Mesendoderm (in vitro differentiated cells): ENCODE data around the gene ZNF766.

Experiments
- DNase-seq: peaks from one replicate; pipeline ENCODE4 v3.0.0; 2013
- H2AK5ac ChIP-seq: 2 replicates; pipeline ENCODE4 v1.6.1; 2013; ENCODE audit warnings: low read length, inconsistent platforms
- H2BK120ac ChIP-seq: 2 replicates; pipeline ENCODE4 v1.6.1; 2013; ENCODE audit warnings: low read depth, mild to moderate bottlenecking, low read length, moderate library complexity, mixed read lengths
- H2BK15ac ChIP-seq: replicated peaks from 2 replicates; pipeline ENCODE4 v1.6.1; 2013; ENCODE audit warnings: low read depth, mild to moderate bottlenecking, moderate library complexity
- H2BK5ac ChIP-seq: 2 replicates; pipeline ENCODE4 v1.6.1; 2013; ENCODE audit warnings: low read length, inconsistent platforms
- H3K18ac ChIP-seq: 2 replicates; pipeline ENCODE4 v1.6.1; 2013; ENCODE audit warnings: mild to moderate bottlenecking, low read length, mixed read lengths
- H3K23ac ChIP-seq: one replicate; pipeline ENCODE4 v1.6.1; 2013; ENCODE audit warnings: low read length
- H3K27ac ChIP-seq: 2 replicates; pipeline ENCODE4 v1.5.1; 2013; ENCODE audit warnings: low read depth, mild to moderate bottlenecking, inconsistent platforms, low read length, moderate library complexity
- H3K27me3 ChIP-seq: 2 replicates; pipeline ENCODE4 v1.6.1; 2013; ENCODE audit warnings: low read length, control low read depth, mild to moderate bottlenecking, inconsistent platforms; ENCODE audit not compliant: insufficient read depth, poor library complexity
- H3K36me3 ChIP-seq: 2 replicates; pipeline ENCODE4 v1.6.1; 2013; ENCODE audit warnings: low read length, inconsistent platforms; ENCODE audit not compliant: control insufficient read depth, insufficient read depth
- H3K4ac ChIP-seq: one replicate; pipeline ENCODE4 v1.6.1; 2013; ENCODE audit warnings: low read depth, mild to moderate bottlenecking, low read length, moderate library complexity
- H3K4me1 ChIP-seq: 2 replicates; pipeline ENCODE4 v1.6.1; 2013; ENCODE audit warnings: low read depth, low read length, inconsistent platforms; ENCODE audit not compliant: control insufficient read depth
- H3K4me2 ChIP-seq: 2 replicates; pipeline ENCODE4 v1.6.1; 2013; ENCODE audit warnings: low read length
- H3K4me3 ChIP-seq: 2 replicates; pipeline ENCODE4 v1.5.1; 2013; ENCODE audit warnings: mild to moderate bottlenecking, low read length
- H3K56ac ChIP-seq: one replicate; pipeline ENCODE4 v1.6.1; 2013; ENCODE audit warnings: low read length
- H3K79me1 ChIP-seq: 2 replicates; pipeline ENCODE4 v1.6.1; 2013; ENCODE audit warnings: low read length, inconsistent platforms
- H3K79me2 ChIP-seq: 2 replicates; pipeline ENCODE4 v1.6.1; 2013; ENCODE audit warnings: mild to moderate bottlenecking, low read length; ENCODE audit not compliant: control insufficient read depth, insufficient read depth
- H3K9ac ChIP-seq: 2 replicates; pipeline ENCODE4 v1.6.1; 2013; ENCODE audit warnings: low read length, inconsistent platforms
- H4K5ac ChIP-seq: one replicate; pipeline ENCODE4 v1.6.1; 2013; ENCODE audit warnings: low read length
- H4K8ac ChIP-seq: one replicate; pipeline ENCODE4 v1.6.1; 2013; ENCODE audit warnings: low read depth, mild to moderate bottlenecking, control low read depth, low read length, moderate library complexity
- WGBS: extraction: QIAGEN DNeasy Blood & Tissue Kit; methylation state at CpG from one replicate; pipeline ENCODE4 v1.1.7; 2013; ENCODE audit warnings: low lambda C conversion rate, missing lambda C conversion rate; ENCODE audit not compliant: insufficient coverage; ENCODE audit errors: extremely low coverage; 5-methylcytosine and 5-hydroxymethylcytosine counted together

The ZNF766 gene

DNA sequence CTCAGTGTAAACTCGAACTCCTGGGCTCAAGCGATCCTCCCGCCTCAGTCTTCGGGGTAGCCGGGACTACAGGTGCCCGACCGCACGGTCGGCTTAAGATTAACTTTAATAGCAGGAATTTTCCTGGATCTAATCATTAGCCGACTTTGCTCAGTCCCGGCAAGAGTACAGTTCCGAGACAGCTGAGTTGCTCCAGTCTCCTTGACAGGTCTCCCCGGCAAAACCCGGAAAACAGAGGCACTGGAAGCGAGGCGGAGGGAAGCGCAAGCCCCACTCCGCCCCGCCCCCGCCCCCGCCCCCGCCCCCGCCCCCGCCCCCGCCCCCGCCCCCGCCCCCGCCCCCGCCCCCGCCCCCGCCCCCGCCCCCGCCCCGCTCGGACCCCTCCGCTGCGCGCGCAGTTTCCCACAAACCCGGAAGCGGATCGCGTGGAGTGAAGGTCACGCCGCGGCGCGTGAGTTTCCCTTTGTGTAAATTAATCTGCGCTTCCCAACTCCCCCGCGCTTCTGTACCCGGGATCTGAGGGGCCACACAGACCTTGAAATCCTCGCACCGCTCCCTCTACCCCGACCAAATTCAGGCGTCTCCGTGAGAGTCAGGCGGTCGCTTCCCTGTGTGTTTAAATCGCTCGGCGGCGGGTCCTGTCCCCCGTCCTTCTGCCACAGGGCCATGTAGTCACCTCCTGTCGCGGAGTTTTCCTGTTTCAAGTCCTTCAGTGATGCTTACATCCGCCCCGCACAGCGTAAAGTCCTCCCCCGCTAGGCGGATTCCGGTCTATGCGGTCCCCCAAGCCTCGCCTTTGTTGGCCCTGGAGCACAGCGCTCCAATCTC is 27.6 kb downstream of the ZNF766 start, which contains the start of gene ZNF480:
Gene ZNF480, plus strand, starts transcription at position 397 of the 828 bp plus-strand sequence. CDS start 3,244 bp downstream, outside the sequence.
- Histone ChIP-seq H2AK5ac (no peak within 1 kb of the TSS), H2BK5ac (no peak within 1 kb of the TSS), H3K4ac (no peak within 1 kb of the TSS), H4K8ac (no peak within 1 kb of the TSS), H3K23ac (peak within 1 kb of the TSS; percentile 66), H3K4me1 (peaks cover 3% of the 10 kb centered on the region), H3K36me3 (peaks cover 13% of the 10 kb centered on the region), H3K56ac (peak within 1 kb of the TSS; percentile 69), H4K5ac (no peak within 1 kb of the TSS), H3K79me1 (peaks cover 5% of the 10 kb centered on the region), H3K18ac (peak within 1 kb of the TSS; percentile 30), H2BK120ac (no peak within 1 kb of the TSS), H2BK15ac (no peak within 1 kb of the TSS), H3K4me3 (peak within 1 kb of the TSS; percentile 50), H3K27ac (no peak within 1 kb of the TSS), H3K79me2 (peaks cover 3% of the 10 kb centered on the region), H3K9ac (peak within 1 kb of the TSS; percentile 86), H3K4me2 (peak within 1 kb of the TSS; percentile 89), H3K27me3 (no peaks in the 10 kb centered on the region)
- no CpG with 5 or more reads among the region's 75 CpGs for WGBS
- DNase-seq = peak; percentile 82

DNA sequence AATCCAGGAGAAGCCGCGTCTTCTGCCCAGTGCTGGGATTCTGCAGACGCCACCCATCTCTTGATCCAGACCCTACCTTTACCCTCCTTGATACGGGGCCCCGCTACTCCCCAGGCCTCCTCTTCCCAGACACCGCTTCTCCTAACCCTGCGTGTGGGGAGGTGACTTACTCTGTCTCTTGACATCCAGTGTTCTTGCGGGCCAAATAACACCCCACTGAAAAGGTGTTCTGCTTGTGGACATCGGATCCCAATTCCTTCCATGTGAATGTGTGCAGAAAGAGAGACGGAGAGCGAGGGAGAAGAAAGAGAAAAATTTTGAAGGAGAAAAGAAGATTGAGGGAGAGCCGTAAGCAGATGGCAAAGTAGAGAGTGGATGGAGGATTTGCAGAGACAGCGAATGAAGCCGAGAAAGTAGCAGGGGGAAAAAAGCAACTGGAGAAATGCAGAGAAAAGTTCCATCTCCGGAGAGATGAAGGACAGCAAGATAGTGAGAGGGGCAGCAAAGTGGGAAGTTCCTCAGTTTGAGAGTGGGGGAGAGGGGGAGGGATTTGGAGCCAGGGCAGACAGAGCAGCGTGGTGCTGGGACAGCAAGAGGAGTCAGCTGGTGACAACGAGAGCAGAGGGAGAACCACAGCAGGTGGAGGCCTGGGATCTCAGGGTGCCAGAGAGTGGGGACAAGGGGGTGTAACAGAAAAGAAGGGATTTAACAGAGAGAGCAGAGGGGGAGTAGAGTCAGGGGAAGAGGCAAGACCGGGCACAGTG is 28.4 kb downstream of the ZNF766 start:
- Histone ChIP-seq H3K23ac (peak overlapping the region; percentile 66), H3K4me3 (peak overlapping the region; percentile 37), H3K79me2 (peaks cover 3% of the 10 kb centered on the region), H3K27me3 (no peaks in the 10 kb centered on the region), H2AK5ac (no peak overlapping the region), H3K4me1 (peaks cover 3% of the 10 kb centered on the region), H3K9ac (peak overlapping the region; percentile 86), H2BK120ac (no peak overlapping the region), H3K4me2 (peak overlapping the region; percentile 86), H2BK5ac (no peak overlapping the region), H3K4ac (no peak overlapping the region), H3K27ac (no peak overlapping the region), H4K8ac (no peak overlapping the region), H4K5ac (no peak overlapping the region), H2BK15ac (no peak overlapping the region), H3K79me1 (peaks cover 5% of the 10 kb centered on the region), H3K18ac (peak overlapping the region; percentile 30), H3K56ac (peak overlapping the region; percentile 69), H3K36me3 (peaks cover 13% of the 10 kb centered on the region)
- 100% methylated on average over 2 of the region's 18 CpGs for WGBS
- DNase-seq = no peak

DNA sequence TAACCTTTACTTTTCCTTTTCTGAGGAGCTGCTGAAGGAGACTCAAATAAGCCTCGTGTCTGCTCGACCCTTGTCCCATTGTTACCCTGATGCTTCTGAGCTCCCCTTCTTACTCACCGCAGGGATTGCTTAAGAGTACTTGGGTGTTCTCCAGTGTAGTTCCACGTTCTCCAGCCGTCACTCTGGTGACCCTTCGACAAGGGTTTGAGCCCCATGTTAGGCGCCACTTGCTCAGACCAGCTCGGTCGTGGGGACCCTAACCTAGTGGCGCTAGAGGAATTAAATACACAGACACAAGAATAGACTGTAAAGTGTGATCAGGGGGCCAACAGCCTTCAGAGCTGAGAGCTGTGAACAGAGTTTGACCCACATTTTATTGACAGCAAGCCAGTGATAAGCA is 37.9 kb downstream of the ZNF766 start:
- H2BK5ac ChIP-seq = no peak overlapping the region
- no peak overlapping the region for H3K56ac ChIP-seq
- no peaks in the 10 kb centered on the region for H3K79me1 ChIP-seq
- no peak overlapping the region for H3K4ac ChIP-seq
- DNase-seq = peak; percentile 79
- no peak overlapping the region for H3K4me2 ChIP-seq
- no peak overlapping the region for H3K23ac ChIP-seq
- no peak overlapping the region for H3K27ac ChIP-seq
- H3K18ac ChIP-seq = no peak overlapping the region
- no peak overlapping the region for H4K5ac ChIP-seq
- H3K27me3 ChIP-seq = no peaks in the 10 kb centered on the region
- H3K4me3 ChIP-seq = no peak overlapping the region
- no peak overlapping the region for H2BK120ac ChIP-seq
- no peak overlapping the region for H4K8ac ChIP-seq
- WGBS = no CpG with 5 or more reads among the region's 10 CpGs
- H3K36me3 ChIP-seq = peaks cover 13% of the 10 kb centered on the region
- H3K79me2 ChIP-seq = no peaks in the 10 kb centered on the region
- no peaks in the 10 kb centered on the region for H3K4me1 ChIP-seq
- no peak overlapping the region for H3K9ac ChIP-seq
- no peak overlapping the region for H2BK15ac ChIP-seq
- no peak overlapping the region for H2AK5ac ChIP-seq

DNA sequence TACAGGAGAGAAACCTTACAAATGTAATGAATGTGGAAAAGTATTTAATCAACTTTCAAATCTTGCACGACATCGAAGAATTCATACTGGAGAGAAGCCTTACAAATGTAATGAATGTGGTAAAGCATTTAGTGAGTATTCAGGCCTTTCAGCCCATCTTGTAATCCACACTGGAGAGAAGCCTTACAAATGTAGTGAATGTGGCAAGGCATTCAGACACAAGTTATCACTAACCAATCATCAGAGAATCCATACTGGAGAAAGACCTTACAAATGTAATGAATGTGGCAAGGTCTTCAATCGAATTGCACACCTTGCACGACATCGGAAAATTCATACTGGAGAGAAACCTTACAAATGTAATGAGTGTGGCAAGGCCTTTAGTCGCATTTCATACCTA is 53.0 kb downstream of the ZNF766 start:
- Histone ChIP-seq H3K23ac (no peak overlapping the region), H3K4me1 (no peaks in the 10 kb centered on the region), H3K4ac (no peak overlapping the region), H3K79me1 (no peaks in the 10 kb centered on the region), H3K27me3 (no peaks in the 10 kb centered on the region), H3K18ac (no peak overlapping the region), H3K4me2 (no peak overlapping the region), H3K9ac (no peak overlapping the region), H3K4me3 (peak overlapping the region; percentile 42), H2AK5ac (no peak overlapping the region), H3K36me3 (peaks cover 10% of the 10 kb centered on the region), H4K8ac (no peak overlapping the region), H2BK120ac (no peak overlapping the region), H2BK5ac (no peak overlapping the region), H3K27ac (no peak overlapping the region), H2BK15ac (no peak overlapping the region), H3K56ac (no peak overlapping the region), H3K79me2 (no peaks in the 10 kb centered on the region), H4K5ac (no peak overlapping the region)
- no CpG with 5 or more reads among the region's 6 CpGs for WGBS
- no peak for DNase-seq

DNA sequence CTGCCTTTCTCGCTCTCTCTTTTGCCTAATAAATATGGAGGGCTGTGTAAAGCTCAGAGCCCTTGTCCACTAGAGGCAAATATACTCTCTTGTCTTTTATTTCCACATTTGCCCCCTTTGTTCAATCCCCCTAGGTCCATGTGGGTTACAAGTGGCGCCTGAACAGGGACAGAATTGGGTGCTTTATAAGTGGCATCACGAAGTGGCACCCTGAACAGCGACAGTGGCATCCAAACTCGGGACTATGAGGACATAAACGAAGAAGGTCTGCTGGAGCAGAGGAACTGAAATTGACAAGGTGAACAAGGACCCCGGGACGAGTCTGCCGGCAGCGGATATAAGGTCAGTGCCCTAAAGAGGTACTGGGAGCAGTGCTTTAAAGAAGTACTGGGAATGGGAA is 62.4 kb downstream of the ZNF766 start:
- Histone ChIP-seq H3K56ac (no peak overlapping the region), H4K5ac (no peak overlapping the region), H2AK5ac (no peak overlapping the region), H2BK120ac (no peak overlapping the region), H4K8ac (no peak overlapping the region), H3K79me1 (no peaks in the 10 kb centered on the region), H3K27ac (no peak overlapping the region), H3K4ac (no peak overlapping the region), H3K79me2 (no peaks in the 10 kb centered on the region), H3K4me1 (no peaks in the 10 kb centered on the region), H3K23ac (no peak overlapping the region), H3K27me3 (no peaks in the 10 kb centered on the region), H3K9ac (no peak overlapping the region), H3K18ac (no peak overlapping the region), H2BK15ac (no peak overlapping the region), H3K4me2 (no peak overlapping the region), H2BK5ac (no peak overlapping the region), H3K36me3 (no peaks in the 10 kb centered on the region), H3K4me3 (no peak overlapping the region)
- WGBS = no CpG with 5 or more reads among the region's 10 CpGs
- peak; percentile 57 for DNase-seq
